Liver (tissue), 9 donors: ENCODE results near the gene ARFGAP1. TPM values are rescaled to one million over a fixed set of nuclear protein-coding genes. Genes with fewer than 3 reads are reported as not detected.

ENCODE experiments used
- DNase-seq: peaks from one replicate; pipeline ENCODE4 v3.0.0-alpha.2; 2017; ENCODE audit warnings: low spot score
- H3K27ac ChIP-seq, 2 donors: one replicate each; pipeline ENCODE4 v1.7.0; 2013; ENCODE audit warnings: inconsistent platforms in 2 of 2, low read length in 2 of 2, control low read depth in 1 of 2, low read depth in 1 of 2, mild to moderate bottlenecking in 1 of 2
- H3K27me3 ChIP-seq, 4 donors: one replicate each; pipeline versions ENCODE4 v1.6.1 to v1.7.0; 2013; ENCODE audit warnings: low read length in 3 of 4, inconsistent platforms in 1 of 4, mild to moderate bottlenecking in 1 of 4, moderate library complexity in 1 of 4; ENCODE audit not compliant: control insufficient read depth in 4 of 4, insufficient read depth in 4 of 4
- H3K36me3 ChIP-seq, 4 donors: one replicate each; pipeline versions ENCODE4 v1.6.1 to v1.7.0; 2013; ENCODE audit warnings: low read length in 3 of 4, mild to moderate bottlenecking in 3 of 4, low read depth in 1 of 4, moderate library complexity in 1 of 4; ENCODE audit not compliant: control insufficient read depth in 4 of 4, insufficient read depth in 3 of 4
- H3K4me1 ChIP-seq, 4 donors: one replicate each; pipeline versions ENCODE4 v1.6.1 to v1.7.0; 2013; ENCODE audit warnings: low read length in 3 of 4, mild to moderate bottlenecking in 3 of 4, moderate library complexity in 1 of 4; ENCODE audit not compliant: control insufficient read depth in 4 of 4, insufficient read depth in 4 of 4
- H3K4me3 ChIP-seq, 3 donors: one replicate each; pipeline versions ENCODE4 v1.6.1 to v1.7.0; 2013; ENCODE audit warnings: low read length in 3 of 3, control low read depth in 1 of 3, low read depth in 1 of 3, mild to moderate bottlenecking in 1 of 3
- H3K9ac ChIP-seq, 2 donors: one replicate each; pipeline ENCODE4 v1.7.0; 2013; ENCODE audit warnings: low read length in 2 of 2, mild to moderate bottlenecking in 2 of 2, moderate library complexity in 2 of 2, control low read depth in 1 of 2, low read depth in 1 of 2
- H3K9me3 ChIP-seq, 4 donors: one replicate each; pipeline versions ENCODE4 v1.6.1 to v1.7.0; 2013; ENCODE audit warnings: low read length in 3 of 4; ENCODE audit not compliant: control insufficient read depth in 4 of 4
- CTCF ChIP-seq: fragments of 150-350 bp; IDR thresholded peaks from 2 replicates; pipeline ENCODE4 v1.5.1; 2017; ENCODE audit warnings: improper control_type of control experiment, low read depth, low read length; ENCODE audit not compliant: missing input control
- EGR1 ChIP-seq, 2 donors: IDR thresholded peaks; 2 replicates each; pipeline ENCODE4 v1.6.1; 2016 to 2018; ENCODE audit warnings: antibody characterized with exemption in 2 of 2, low read depth in 2 of 2
- FOXA1 ChIP-seq: IDR thresholded peaks from 2 replicates; pipeline ENCODE4 v1.6.1; 2016; ENCODE audit warnings: antibody characterized with exemption
- FOXA2 ChIP-seq: IDR thresholded peaks from 2 replicates; pipeline ENCODE4 v1.6.1; 2016; ENCODE audit warnings: antibody characterized with exemption
- GABPA ChIP-seq, 2 donors: IDR thresholded peaks in 1 of 2; conservative IDR thresholded peaks in 1 of 2; 2 replicates each; pipeline ENCODE4 v1.6.1; 2016; ENCODE audit warnings: antibody characterized with exemption in 2 of 2, mild to moderate bottlenecking in 1 of 2, moderate library complexity in 1 of 2
- HNF4A ChIP-seq, 2 donors: conservative IDR thresholded peaks; 2 replicates each; pipeline ENCODE4 v1.6.1; 2016; ENCODE audit warnings: antibody characterized with exemption in 2 of 2, mild to moderate bottlenecking in 2 of 2
- HNF4G ChIP-seq: IDR thresholded peaks from 2 replicates; pipeline ENCODE4 v1.6.1; 2016; ENCODE audit warnings: antibody characterized with exemption
- JUND ChIP-seq, 2 donors: IDR thresholded peaks; 2 replicates each; pipeline ENCODE4 v1.6.1; 2016; ENCODE audit warnings: antibody characterized with exemption in 2 of 2
- MAX ChIP-seq: IDR thresholded peaks from 2 replicates; pipeline ENCODE4 v1.6.1; 2016; ENCODE audit warnings: antibody characterized with exemption
- NR2F2 ChIP-seq: IDR thresholded peaks from 2 replicates; pipeline ENCODE4 v1.6.1; 2016; ENCODE audit warnings: antibody characterized with exemption
- RAD21 ChIP-seq, 2 donors: IDR thresholded peaks; 2 replicates each; pipeline ENCODE4 v1.6.1; 2016; ENCODE audit warnings: antibody characterized with exemption in 2 of 2, mild to moderate bottlenecking in 2 of 2
- REST ChIP-seq: IDR thresholded peaks from 2 replicates; pipeline ENCODE4 v1.6.1; 2016; ENCODE audit warnings: antibody characterized with exemption, mild to moderate bottlenecking
- RXRA ChIP-seq, 2 donors: IDR thresholded peaks; 2 replicates each; pipeline ENCODE4 v1.6.1; 2017 to 2018; ENCODE audit warnings: antibody characterized with exemption in 2 of 2, mild to moderate bottlenecking in 1 of 2
- SP1 ChIP-seq: IDR thresholded peaks from 2 replicates; pipeline ENCODE4 v1.6.1; 2018; ENCODE audit warnings: antibody characterized with exemption, mild to moderate bottlenecking
- TAF1 ChIP-seq: conservative IDR thresholded peaks from 2 replicates; pipeline ENCODE4 v1.6.1; 2016; ENCODE audit warnings: antibody characterized with exemption, mild to moderate bottlenecking
- YY1 ChIP-seq: IDR thresholded peaks from 2 replicates; pipeline ENCODE4 v1.6.1; 2016; ENCODE audit warnings: antibody characterized with exemption, mild to moderate bottlenecking
- ZBTB33 ChIP-seq: IDR thresholded peaks from 2 replicates; pipeline ENCODE4 v1.6.1; 2016; ENCODE audit warnings: antibody characterized with exemption
- WGBS: extraction: QIAGEN DNeasy Blood & Tissue Kit; methylation state at CpG from one replicate; pipeline ENCODE4 v1.1.7; 2013; 5-methylcytosine and 5-hydroxymethylcytosine counted together
- polyA plus RNA-seq, 2 donors: library from polyadenylated mRNA; stranded (reverse) in 1 of 2; unstranded in 1 of 2; fragments of 200-250 nt in 1 of 2; fragments of >200 nt in 1 of 2; fragmentation: Nextera tagmentation in 1 of 2; extraction: Ambion mirVana in 1 of 2; gene quantifications; one replicate each; pipeline versions ENCODE4 v1.2.1 to v1.2.3, GENCODE V29; 2013 to 2015
- total RNA-seq, 2 donors: library from RNA; depleted of rRNA; stranded (reverse); fragments of >200 nt; gene quantifications; one replicate each; pipeline ENCODE4 v1.2.3, GENCODE V29; 2014
- donor health status: healthy.
- donor health status: healthy.
- donor health status: healthy.
- donor health status: healthy.
- donor health status: healthy.

Gene ARFGAP1
- total and polyA plus RNA-seq, 4 donors = 11.2 to 29.7 (median 21.8) TPM

GRCh38 chr20:63315731-63316491 lies 43.3 kb downstream of the ARFGAP1 start (continued):
- TF ChIP-seq GABPA (IDR thresholded peaks at IDR 0.05 in 1 of 2, conservative IDR thresholded peaks at IDR 0.05 in 1 of 2) (no peak), JUND (IDR thresholded peaks at IDR 0.05) (no peak), HNF4A (conservative IDR thresholded peaks at IDR 0.05) (no peak), ZBTB33 (no peak)

- Histone ChIP-seq H3K4me3 (no peak overlapping the region), H3K27ac (no peak overlapping the region), H3K27me3 (no peaks in the 10 kb centered on the region), H3K9ac (no peak overlapping the region), H3K36me3 (no peaks in the 10 kb centered on the region), H3K9me3 (no peaks in the 10 kb centered on the region), H3K4me1 (no peaks in the 10 kb centered on the region)
- 79% methylated on average over 14 of the region's 14 CpGs for WGBS
- no peak for TF ChIP-seq TAF1
- TF ChIP-seq CTCF = no peak
- TF ChIP-seq REST = no peak
- no peak for TF ChIP-seq ZBTB33
- TF ChIP-seq RXRA (IDR thresholded peaks at IDR 0.05) = no peak
- TF ChIP-seq RAD21 (IDR thresholded peaks at IDR 0.05) = no peak
- TF ChIP-seq FOXA2 = no peak
- no peak for TF ChIP-seq MAX
- no peak for TF ChIP-seq YY1
- no peak for TF ChIP-seq NR2F2
- TF ChIP-seq GABPA (IDR thresholded peaks at IDR 0.05 in 1 of 2, conservative IDR thresholded peaks at IDR 0.05 in 1 of 2) = no peak
- TF ChIP-seq SP1 = no peak
- no peak for TF ChIP-seq HNF4A (conservative IDR thresholded peaks at IDR 0.05)
- TF ChIP-seq JUND (IDR thresholded peaks at IDR 0.05) = no peak
- TF ChIP-seq FOXA1 = no peak
- no peak for TF ChIP-seq EGR1 (IDR thresholded peaks at IDR 0.05; ENCODE audit: low read depth in 2 of 2)
- no peak for TF ChIP-seq HNF4G
- no peak for DNase-seq
Observed at GRCh38 chr20:63316502-63316921, 43.9 kb downstream of the ARFGAP1 start.
